GM21360 (cell line): ENCODE measurements around the gene MRPL55.

Source experiments
- ATAC-seq: cut with Tn5 transposase; IDR thresholded peaks from one replicate; pipeline ENCODE4 v1.9.1; 2021; ENCODE audit warnings: mild to moderate bottlenecking, moderate library complexity; ENCODE audit not compliant: unreplicated experiment

MRPL55 gene

GRCh38 chr1:228088586-228089498 is 20.3 kb downstream of the MRPL55 start:
- no peak for ATAC-seq

- ATAC-seq, result no peak
Measured at GRCh38 chr1:228087771-228088251, 21.3 kb downstream of the MRPL55 start.

- no peak for ATAC-seq
Measured at GRCh38 chr1:228085287-228085951, 23.7 kb downstream of the MRPL55 start.

- ATAC-seq, result no peak
Measured at GRCh38 chr1:228084797-228085196, 24.3 kb downstream of the MRPL55 start.

GRCh38 chr1:228084325-228084724 is 24.8 kb downstream of the MRPL55 start:
- ATAC-seq, result no peak

GRCh38 chr1:228083871-228084278 is 25.2 kb downstream of the MRPL55 start:
- no peak for ATAC-seq

- no peak for ATAC-seq
Measured at GRCh38 chr1:228082918-228083870, 25.9 kb downstream of the MRPL55 start.

GRCh38 chr1:228082214-228082917 is 26.7 kb downstream of the MRPL55 start, which contains the start of gene ARF1:
Gene ARF1 (plus strand): TSS chr1:228082708. CDS start chr1:228097115, 14,407 bp downstream.
- ATAC-seq, result peak; percentile 77

- peak; percentile 19 for ATAC-seq
Measured at GRCh38 chr1:228081578-228082213, 27.4 kb downstream of the MRPL55 start.

GRCh38 chr1:228081144-228081543 is 28.0 kb downstream of the MRPL55 start:
- no peak for ATAC-seq

GRCh38 chr1:228079601-228080263 is 29.4 kb downstream of the MRPL55 start:
- ATAC-seq, result no peak

- no peak for ATAC-seq
Measured at GRCh38 chr1:228079013-228079412, 30.1 kb downstream of the MRPL55 start.

GRCh38 chr1:228077565-228078330 is 31.4 kb downstream of the MRPL55 start:
- ATAC-seq, result no peak

- no peak for ATAC-seq
Measured at GRCh38 chr1:228076796-228077430, 32.2 kb downstream of the MRPL55 start.

- no peak for ATAC-seq
Measured at GRCh38 chr1:228075801-228076271, 33.3 kb downstream of the MRPL55 start.

- no peak for ATAC-seq
Measured at GRCh38 chr1:228074954-228075730, 34.0 kb downstream of the MRPL55 start.
